ENCODE results near the gene ALDH3B1. TPM values are rescaled to one million over a fixed set of nuclear protein-coding genes. Genes with fewer than 3 reads are reported as not detected.

ALDH3B1 gene
- total and polyA plus RNA-seq, 10 of the 15 experiments (the other 5 are each of a cell fraction or from before 2014, with no cell fraction given), result 0.03 to 0.37 (median 0.17) TPM; not detected in 3

DNA sequence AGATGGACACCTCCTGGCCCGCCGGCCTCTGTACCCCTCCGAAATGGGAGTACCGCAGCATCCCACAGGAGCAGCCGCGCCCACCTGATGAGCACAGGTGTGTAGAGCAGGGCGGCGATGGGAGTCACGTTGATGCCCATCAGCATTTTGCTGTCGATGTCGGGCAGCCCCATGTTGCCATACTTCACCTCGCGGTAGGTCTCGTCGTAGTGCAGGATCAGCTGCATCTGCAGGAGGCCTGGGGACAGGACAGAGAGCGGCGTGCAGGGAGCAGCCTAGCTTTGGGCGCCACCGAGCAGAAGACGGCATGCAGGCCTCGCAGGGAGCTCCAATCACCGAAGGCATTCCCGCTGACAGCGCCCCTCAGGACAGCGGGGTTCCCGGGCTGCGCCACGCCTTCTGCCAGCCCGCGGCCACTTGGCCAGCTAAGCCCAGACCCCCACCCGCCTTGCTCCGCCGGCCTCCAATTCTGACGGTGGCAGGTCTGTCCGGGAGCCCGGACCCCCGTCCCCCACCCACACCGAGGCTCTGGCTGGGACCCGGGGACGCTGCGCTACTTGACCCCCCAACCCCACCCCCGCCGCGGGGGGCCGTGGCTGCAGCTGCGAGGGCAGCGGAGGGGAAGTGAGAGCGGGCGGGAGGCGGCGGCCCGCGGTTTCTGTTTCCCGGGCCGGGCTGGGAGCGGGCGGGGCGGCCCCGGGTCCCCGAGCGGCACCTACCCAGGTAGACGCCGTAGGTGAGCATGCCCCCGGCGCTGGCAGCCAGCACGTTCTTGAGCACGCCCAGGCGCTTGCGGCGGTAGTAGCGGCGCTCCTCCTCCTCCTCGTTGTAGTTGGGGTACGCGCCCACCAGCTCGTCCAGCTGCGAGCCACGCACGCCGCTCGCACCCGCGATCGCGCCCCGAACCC lies 6.9 kb upstream of the ALDH3B1 start (continued):
- TF ChIP-seq, protein P1, sequence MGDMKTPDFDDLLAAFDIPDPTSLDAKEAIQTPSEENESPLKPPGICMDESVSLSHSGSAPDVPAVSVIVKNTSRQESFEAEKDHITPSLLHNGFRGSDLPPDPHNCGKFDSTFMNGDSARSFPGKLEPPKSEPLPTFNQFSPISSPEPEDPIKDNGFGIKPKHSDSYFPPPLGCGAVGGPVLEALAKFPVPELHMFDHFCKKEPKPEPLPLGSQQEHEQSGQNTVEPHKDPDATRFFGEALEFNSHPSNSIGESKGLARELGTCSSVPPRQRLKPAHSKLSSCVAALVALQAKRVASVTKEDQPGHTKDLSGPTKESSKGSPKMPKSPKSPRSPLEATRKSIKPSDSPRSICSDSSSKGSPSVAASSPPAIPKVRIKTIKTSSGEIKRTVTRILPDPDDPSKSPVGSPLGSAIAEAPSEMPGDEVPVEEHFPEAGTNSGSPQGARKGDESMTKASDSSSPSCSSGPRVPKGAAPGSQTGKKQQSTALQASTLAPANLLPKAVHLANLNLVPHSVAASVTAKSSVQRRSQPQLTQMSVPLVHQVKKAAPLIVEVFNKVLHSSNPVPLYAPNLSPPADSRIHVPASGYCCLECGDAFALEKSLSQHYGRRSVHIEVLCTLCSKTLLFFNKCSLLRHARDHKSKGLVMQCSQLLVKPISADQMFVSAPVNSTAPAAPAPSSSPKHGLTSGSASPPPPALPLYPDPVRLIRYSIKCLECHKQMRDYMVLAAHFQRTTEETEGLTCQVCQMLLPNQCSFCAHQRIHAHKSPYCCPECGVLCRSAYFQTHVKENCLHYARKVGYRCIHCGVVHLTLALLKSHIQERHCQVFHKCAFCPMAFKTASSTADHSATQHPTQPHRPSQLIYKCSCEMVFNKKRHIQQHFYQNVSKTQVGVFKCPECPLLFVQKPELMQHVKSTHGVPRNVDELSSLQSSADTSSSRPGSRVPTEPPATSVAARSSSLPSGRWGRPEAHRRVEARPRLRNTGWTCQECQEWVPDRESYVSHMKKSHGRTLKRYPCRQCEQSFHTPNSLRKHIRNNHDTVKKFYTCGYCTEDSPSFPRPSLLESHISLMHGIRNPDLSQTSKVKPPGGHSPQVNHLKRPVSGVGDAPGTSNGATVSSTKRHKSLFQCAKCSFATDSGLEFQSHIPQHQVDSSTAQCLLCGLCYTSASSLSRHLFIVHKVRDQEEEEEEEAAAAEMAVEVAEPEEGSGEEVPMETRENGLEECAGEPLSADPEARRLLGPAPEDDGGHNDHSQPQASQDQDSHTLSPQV (IDR thresholded peaks at IDR 0.05), result no peak
- TF ChIP-seq PAX8 (IDR thresholded peaks at IDR 0.05) (no peak), IKZF1 (conservative IDR thresholded peaks at IDR 0.05) (no peak; the same call in none of the 2 replicates), BHLHE40 (IDR thresholded peaks at IDR 0.05; ENCODE audit: borderline replicate concordance in 1 of 2, low read depth in 2 of 2, low read length in 1 of 2) (peak in 1 of 2 experiments; percentile 81; a peak in 3 of 4 replicates), POLR2A (IDR thresholded peaks at IDR 0.05; ENCODE audit: low read depth, low read length) (peak; percentile 49; the same call in 1 of the 2 replicates), SIX5 (IDR thresholded peaks at IDR 0.05; ENCODE audit: low read depth, low read length, severe bottlenecking) (no peak), SMC3 (IDR thresholded peaks at IDR 0.05; ENCODE audit: borderline replicate concordance, low read length) (no peak), HDAC6 (IDR thresholded peaks at IDR 0.05; ENCODE audit: unreplicated experiment) (no peak), RBBP5 (conservative IDR thresholded peaks at IDR 0.05) (no peak), TCF3 (IDR thresholded peaks at IDR 0.05; ENCODE audit: borderline replicate concordance, insufficient read depth, low read depth, low read length) (peak; percentile 87), RCOR1 (conservative IDR thresholded peaks at IDR 0.05; ENCODE audit: low read depth, low read length) (no peak), PML (IDR thresholded peaks at IDR 0.05; ENCODE audit: low read length) (no peak), RUNX3 (IDR thresholded peaks at IDR 0.05; ENCODE audit: low read length) (peak; percentile 55), ZNF384 (IDR thresholded peaks at IDR 0.05; ENCODE audit: borderline replicate concordance, low read depth, low read length) (no peak), NR2F1 (conservative IDR thresholded peaks at IDR 0.05) (peak; percentile 57), GATAD2B (conservative IDR thresholded peaks at IDR 0.05; ENCODE audit: low read depth) (0 out of 2 replicates have a peak, but pooled peaks have one; percentile 15), SRF (IDR thresholded peaks at IDR 0.05; ENCODE audit: low read depth in 2 of 2, low read length in 2 of 2) (no peak), SMARCA5 (IDR thresholded peaks at IDR 0.05) (no peak), MEF2B (IDR thresholded peaks at IDR 0.05; ENCODE audit: partially characterized antibody, poor library complexity, severe bottlenecking) (peak; percentile 9)
- TF ChIP-seq, protein P2, sequence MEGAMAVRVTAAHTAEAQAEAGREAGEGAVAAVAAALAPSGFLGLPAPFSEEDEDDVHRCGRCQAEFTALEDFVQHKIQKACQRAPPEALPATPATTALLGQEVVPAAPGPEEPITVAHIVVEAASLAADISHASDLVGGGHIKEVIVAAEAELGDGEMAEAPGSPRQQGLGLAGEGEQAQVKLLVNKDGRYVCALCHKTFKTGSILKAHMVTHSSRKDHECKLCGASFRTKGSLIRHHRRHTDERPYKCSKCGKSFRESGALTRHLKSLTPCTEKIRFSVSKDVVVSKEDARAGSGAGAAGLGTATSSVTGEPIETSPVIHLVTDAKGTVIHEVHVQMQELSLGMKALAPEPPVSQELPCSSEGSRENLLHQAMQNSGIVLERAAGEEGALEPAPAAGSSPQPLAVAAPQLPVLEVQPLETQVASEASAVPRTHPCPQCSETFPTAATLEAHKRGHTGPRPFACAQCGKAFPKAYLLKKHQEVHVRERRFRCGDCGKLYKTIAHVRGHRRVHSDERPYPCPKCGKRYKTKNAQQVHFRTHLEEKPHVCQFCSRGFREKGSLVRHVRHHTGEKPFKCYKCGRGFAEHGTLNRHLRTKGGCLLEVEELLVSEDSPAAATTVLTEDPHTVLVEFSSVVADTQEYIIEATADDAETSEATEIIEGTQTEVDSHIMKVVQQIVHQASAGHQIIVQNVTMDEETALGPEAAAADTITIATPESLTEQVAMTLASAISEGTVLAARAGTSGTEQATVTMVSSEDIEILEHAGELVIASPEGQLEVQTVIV (IDR thresholded peaks at IDR 0.05; ENCODE audit: borderline replicate concordance, partially characterized antibody), result no peak
- TF ChIP-seq, protein P3, sequence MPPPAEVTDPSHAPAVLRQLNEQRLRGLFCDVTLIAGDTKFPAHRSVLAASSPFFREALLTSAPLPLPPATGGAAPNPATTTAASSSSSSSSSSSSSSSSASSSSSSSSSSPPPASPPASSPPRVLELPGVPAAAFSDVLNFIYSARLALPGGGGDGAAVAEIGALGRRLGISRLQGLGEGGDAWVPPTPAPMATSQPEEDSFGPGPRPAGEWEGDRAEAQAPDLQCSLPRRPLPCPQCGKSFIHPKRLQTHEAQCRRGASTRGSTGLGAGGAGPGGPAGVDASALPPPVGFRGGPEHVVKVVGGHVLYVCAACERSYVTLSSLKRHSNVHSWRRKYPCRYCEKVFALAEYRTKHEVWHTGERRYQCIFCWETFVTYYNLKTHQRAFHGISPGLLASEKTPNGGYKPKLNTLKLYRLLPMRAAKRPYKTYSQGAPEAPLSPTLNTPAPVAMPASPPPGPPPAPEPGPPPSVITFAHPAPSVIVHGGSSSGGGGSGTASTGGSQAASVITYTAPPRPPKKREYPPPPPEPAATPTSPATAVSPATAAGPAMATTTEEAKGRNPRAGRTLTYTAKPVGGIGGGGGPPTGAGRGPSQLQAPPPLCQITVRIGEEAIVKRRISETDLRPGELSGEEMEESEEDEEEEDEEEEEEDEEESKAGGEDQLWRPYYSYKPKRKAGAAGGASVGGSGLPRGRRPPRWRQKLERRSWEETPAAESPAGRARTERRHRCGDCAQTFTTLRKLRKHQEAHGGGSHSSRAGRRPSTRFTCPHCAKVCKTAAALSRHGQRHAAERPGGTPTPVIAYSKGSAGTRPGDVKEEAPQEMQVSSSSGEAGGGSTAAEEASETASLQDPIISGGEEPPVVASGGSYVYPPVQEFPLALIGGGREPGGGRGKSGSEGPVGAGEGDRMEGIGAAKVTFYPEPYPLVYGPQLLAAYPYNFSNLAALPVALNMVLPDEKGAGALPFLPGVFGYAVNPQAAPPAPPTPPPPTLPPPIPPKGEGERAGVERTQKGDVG (CRISPR knock-in tag; IDR thresholded peaks at IDR 0.05), result no peak
